Neural progenitor cell (in vitro differentiated cells): ENCODE data around the gene UTS2B. TPM values are rescaled to one million over a fixed set of nuclear protein-coding genes. Genes with fewer than 3 reads are reported as not detected.

Experiments used
- DNase-seq: peaks from one replicate; pipeline ENCODE4 v3.0.0-alpha.2; 2016; ENCODE audit warnings: low spot score
- H2AFZ ChIP-seq: fragments of 200-600 bp; sonication (generic); replicated peaks from 2 replicates; pipeline ENCODE4 v1.6.1; 2016; ENCODE audit warnings: antibody characterized with exemption
- H3F3A ChIP-seq: fragments of 200-600 bp; sonication (generic); 2 replicates; pipeline ENCODE4 v1.6.1; 2016; ENCODE audit warnings: antibody characterized with exemption, low read depth
- H3K27ac ChIP-seq: fragments of 200-600 bp; sonication (generic); 2 replicates; pipeline ENCODE4 v1.5.1; 2016; ENCODE audit warnings: mild to moderate bottlenecking
- H3K27me3 ChIP-seq: fragments of 200-600 bp; sonication (generic); 2 replicates; pipeline ENCODE4 v1.6.1; 2016; ENCODE audit warnings: mild to moderate bottlenecking, moderate library complexity
- H3K36me3 ChIP-seq: fragments of 200-600 bp; sonication (generic); 2 replicates; pipeline ENCODE4 v1.5.1; 2016
- H3K4me1 ChIP-seq: fragments of 200-600 bp; sonication (generic); 2 replicates; pipeline ENCODE4 v1.6.1; 2016; ENCODE audit warnings: mixed run types
- H3K4me2 ChIP-seq: fragments of 200-600 bp; sonication (generic); 2 replicates; pipeline ENCODE4 v1.6.1; 2016
- H3K4me3 ChIP-seq: fragments of 200-600 bp; sonication (generic); 2 replicates; pipeline ENCODE4 v1.5.1; 2016
- H3K79me2 ChIP-seq: fragments of 200-600 bp; sonication (generic); 2 replicates; pipeline ENCODE4 v1.6.1; 2016; ENCODE audit warnings: low read depth
- H3K9ac ChIP-seq: fragments of 200-600 bp; sonication (generic); 2 replicates; pipeline ENCODE4 v1.6.1; 2016
- H3K9me3 ChIP-seq: fragments of 200-600 bp; sonication (generic); 2 replicates; pipeline ENCODE4 v1.5.1; 2016; ENCODE audit warnings: low read depth
- H4K20me1 ChIP-seq: fragments of 200-600 bp; sonication (generic); 2 replicates; pipeline ENCODE4 v1.6.1; 2016; ENCODE audit warnings: low read depth
- H3K27ac Mint-ChIP-seq: 3 replicates; pipeline ENCODE4 v1.8.0; 2021; ENCODE audit warnings: mixed read lengths
- H3K27me3 Mint-ChIP-seq: 2 replicates; pipeline ENCODE4 v1.8.0; 2022; ENCODE audit warnings: low read depth, mild to moderate bottlenecking, inconsistent platforms, moderate library complexity, mixed read lengths; ENCODE audit not compliant: insufficient read depth
- H3K36me3 Mint-ChIP-seq: 3 replicates; pipeline ENCODE4 v1.8.0; 2021; ENCODE audit warnings: mixed read lengths
- H3K4me1 Mint-ChIP-seq: 3 replicates; pipeline ENCODE4 v1.8.0; 2021; ENCODE audit warnings: mixed read lengths
- H3K4me3 Mint-ChIP-seq: 3 replicates; pipeline ENCODE4 v1.8.0; 2021; ENCODE audit warnings: mild to moderate bottlenecking, moderate library complexity, mixed read lengths
- H3K9me3 Mint-ChIP-seq: 3 replicates; pipeline ENCODE4 v1.8.0; 2020; ENCODE audit warnings: mixed read lengths
- EZH2 ChIP-seq: fragments of 200-600 bp; sonication (generic); IDR thresholded peaks from 2 replicates; pipeline ENCODE4 v1.6.1; 2017; ENCODE audit warnings: antibody characterized with exemption, mild to moderate bottlenecking, moderate library complexity
- EZH2phosphoT487 ChIP-seq: fragments of 200-600 bp; sonication (generic); IDR thresholded peaks from 2 replicates; pipeline ENCODE4 v1.6.1; 2017; ENCODE audit warnings: antibody characterized with exemption
- total RNA-seq: library from RNA; depleted of rRNA; stranded (reverse); fragments of >200 nt; gene quantifications from 2 replicates; pipeline ENCODE4 v1.2.3, GENCODE V29; 2015; ENCODE audit warnings: low replicate concordance
- TF ChIP-seq, protein P1 (sequence below): fragments of 200-600 bp; sonication (generic); IDR thresholded peaks from 2 replicates; pipeline ENCODE4 v1.5.1; 2017; ENCODE audit warnings: antibody characterized with exemption, mild to moderate bottlenecking

Gene UTS2B
- total RNA-seq, 1 donor from 2014 or later: not detected

GRCh38 chr3:191372122-191372521 is 41.8 kb upstream of the UTS2B start:
- no peaks in the 10 kb centered on the region for H3K79me2 ChIP-seq
- H3K9me3 ChIP-seq: no peaks in the 10 kb centered on the region
- Mint-ChIP-seq H3K4me3 (no peak overlapping the region), H3K27ac (no peak overlapping the region), H3K27me3 (no peaks in the 10 kb centered on the region), H3K4me1 (peaks cover 5% of the 10 kb centered on the region), H3K36me3 (peaks cover 30% of the 10 kb centered on the region), H3K9me3 (no peaks in the 10 kb centered on the region)
- no peak overlapping the region for H3K4me3 ChIP-seq
- H3K4me1 ChIP-seq: no peaks in the 10 kb centered on the region
- H4K20me1 ChIP-seq: no peaks in the 10 kb centered on the region
- H3K27ac ChIP-seq: no peak overlapping the region
- no peak for DNase-seq
- H3F3A ChIP-seq: no peaks in the 10 kb centered on the region
- no peaks in the 10 kb centered on the region for H3K27me3 ChIP-seq
- no peak overlapping the region for H3K9ac ChIP-seq
- H3K4me2 ChIP-seq: no peak overlapping the region
- no peak overlapping the region for H2AFZ ChIP-seq
- H3K36me3 ChIP-seq: no peaks in the 10 kb centered on the region
- TF ChIP-seq, protein P1, sequence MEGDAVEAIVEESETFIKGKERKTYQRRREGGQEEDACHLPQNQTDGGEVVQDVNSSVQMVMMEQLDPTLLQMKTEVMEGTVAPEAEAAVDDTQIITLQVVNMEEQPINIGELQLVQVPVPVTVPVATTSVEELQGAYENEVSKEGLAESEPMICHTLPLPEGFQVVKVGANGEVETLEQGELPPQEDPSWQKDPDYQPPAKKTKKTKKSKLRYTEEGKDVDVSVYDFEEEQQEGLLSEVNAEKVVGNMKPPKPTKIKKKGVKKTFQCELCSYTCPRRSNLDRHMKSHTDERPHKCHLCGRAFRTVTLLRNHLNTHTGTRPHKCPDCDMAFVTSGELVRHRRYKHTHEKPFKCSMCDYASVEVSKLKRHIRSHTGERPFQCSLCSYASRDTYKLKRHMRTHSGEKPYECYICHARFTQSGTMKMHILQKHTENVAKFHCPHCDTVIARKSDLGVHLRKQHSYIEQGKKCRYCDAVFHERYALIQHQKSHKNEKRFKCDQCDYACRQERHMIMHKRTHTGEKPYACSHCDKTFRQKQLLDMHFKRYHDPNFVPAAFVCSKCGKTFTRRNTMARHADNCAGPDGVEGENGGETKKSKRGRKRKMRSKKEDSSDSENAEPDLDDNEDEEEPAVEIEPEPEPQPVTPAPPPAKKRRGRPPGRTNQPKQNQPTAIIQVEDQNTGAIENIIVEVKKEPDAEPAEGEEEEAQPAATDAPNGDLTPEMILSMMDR: no peak
- TF ChIP-seq EZH2 (no peak), EZH2phosphoT487 (no peak)

GRCh38 chr3:191369616-191370010 is 39.3 kb upstream of the UTS2B start:
- TF ChIP-seq, protein P1: no peak
- no peak for TF ChIP-seq EZH2
- TF ChIP-seq EZH2phosphoT487: no peak

DNA sequence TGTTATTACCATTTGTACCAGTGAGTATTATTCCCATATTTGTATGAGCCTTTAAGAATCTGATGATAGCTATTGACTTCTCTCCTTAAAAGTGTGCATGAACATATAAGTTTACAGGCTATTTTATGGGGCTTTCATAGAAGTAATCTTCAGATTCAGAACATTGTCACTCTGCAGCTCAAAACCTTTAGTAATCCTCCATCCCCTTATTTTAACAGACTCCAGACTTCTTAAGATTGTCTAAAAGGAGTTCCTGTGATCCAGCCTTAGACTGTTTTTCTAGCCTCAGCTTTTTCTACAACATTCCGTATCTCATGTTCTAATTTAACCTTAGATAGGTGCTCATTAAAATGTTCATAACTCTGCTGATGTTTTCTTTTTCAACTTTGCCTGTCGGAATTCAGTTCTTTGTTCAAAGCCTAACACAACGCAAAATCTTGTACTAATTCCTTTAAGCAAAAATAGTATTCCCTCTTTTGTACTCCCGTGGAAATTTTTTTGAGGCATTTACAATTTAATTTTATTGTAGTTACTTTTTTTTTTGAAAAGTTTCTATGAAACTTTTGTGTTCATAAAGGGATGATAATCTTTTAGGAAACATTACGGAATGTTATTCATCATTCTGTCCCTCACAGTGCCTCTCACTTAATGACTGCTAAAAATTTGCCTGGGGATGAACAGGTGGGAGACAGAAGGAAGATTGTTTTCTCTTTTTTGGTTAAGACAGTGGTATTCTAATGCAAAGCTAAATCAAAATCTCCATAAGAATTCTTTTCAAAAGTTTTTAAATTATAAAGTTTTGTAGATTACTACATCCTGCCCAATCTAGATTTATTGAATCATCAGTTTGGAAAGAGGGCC is 38.7 kb upstream of the UTS2B start:
- TF ChIP-seq, protein P1: no peak
- TF ChIP-seq EZH2: no peak
- no peak for TF ChIP-seq EZH2phosphoT487
- H4K20me1 ChIP-seq: no peaks in the 10 kb centered on the region
- H3K9me3 ChIP-seq: no peaks in the 10 kb centered on the region
- DNase-seq: no peak
- Mint-ChIP-seq H3K9me3 (no peaks in the 10 kb centered on the region), H3K27ac (no peak overlapping the region), H3K4me3 (no peak overlapping the region), H3K4me1 (no peaks in the 10 kb centered on the region), H3K27me3 (no peaks in the 10 kb centered on the region), H3K36me3 (peaks cover 19% of the 10 kb centered on the region)
- no peaks in the 10 kb centered on the region for H3K79me2 ChIP-seq
- H3K27ac ChIP-seq: no peak overlapping the region
- H2AFZ ChIP-seq: no peak overlapping the region
- no peak overlapping the region for H3K4me2 ChIP-seq
- H3K36me3 ChIP-seq: no peaks in the 10 kb centered on the region
- H3K4me1 ChIP-seq: no peaks in the 10 kb centered on the region
- no peak overlapping the region for H3K4me3 ChIP-seq
- H3K9ac ChIP-seq: no peak overlapping the region
- H3K27me3 ChIP-seq: no peaks in the 10 kb centered on the region
- H3F3A ChIP-seq: no peaks in the 10 kb centered on the region

More at GRCh38 chr3:191369616-191370010, 39.3 kb upstream of the UTS2B start:
- Histone ChIP-seq H3K79me2 (no peaks in the 10 kb centered on the region), H3K36me3 (no peaks in the 10 kb centered on the region), H4K20me1 (no peaks in the 10 kb centered on the region), H3K9me3 (no peaks in the 10 kb centered on the region), H3K9ac (no peak overlapping the region), H3K4me3 (no peak overlapping the region), H3K27ac (no peak overlapping the region), H3F3A (no peaks in the 10 kb centered on the region), H3K4me2 (no peak overlapping the region), H3K27me3 (no peaks in the 10 kb centered on the region), H3K4me1 (no peaks in the 10 kb centered on the region), H2AFZ (no peak overlapping the region)
- H3K36me3 Mint-ChIP-seq: peaks cover 19% of the 10 kb centered on the region
- no peak overlapping the region for H3K27ac Mint-ChIP-seq
- H3K4me1 Mint-ChIP-seq: no peaks in the 10 kb centered on the region
- DNase-seq: no peak
- no peaks in the 10 kb centered on the region for H3K27me3 Mint-ChIP-seq
- no peak overlapping the region for H3K4me3 Mint-ChIP-seq
- H3K9me3 Mint-ChIP-seq: no peaks in the 10 kb centered on the region
